Stimulated activated CD4-positive, alpha-beta T cell treated with anti-CD3 and anti-CD28 coated beads, TNF-alpha, amount 100 ng/mL, for 48 hours (primary cell): ENCODE results near the gene VASN.
"Not testable (repeated sequence)": the region's sequence is repeated elsewhere in the genome, so short reads cannot be mapped to it uniquely, and the experiment has no call there.

Experiments used
- DNase-seq, 3 donors: peaks; one replicate each; pipeline ENCODE4 v3.0.0-alpha.2; 2020; ENCODE audit warnings: low read depth in 3 of 3

Gene VASN

GRCh38 chr16:4371357-4372000 is at the start of gene VASN:
Gene VASN (plus strand): TSS chr16:4371848. CDS start chr16:4380878, 9,030 bp downstream.
- peak; percentile 34 to 70 (median 37) for DNase-seq

GRCh38 chr16:4322121-4323052 is 49.3 kb upstream of the VASN start:
- no peak for DNase-seq

GRCh38 chr16:4323071-4323844 is 48.4 kb upstream of the VASN start:
- no peak for DNase-seq

- DNase-seq: no peak
Observed at GRCh38 chr16:4323845-4324488, 47.7 kb upstream of the VASN start.

GRCh38 chr16:4324492-4325252 is 47.0 kb upstream of the VASN start:
- DNase-seq: no peak

- DNase-seq: no peak
Observed at GRCh38 chr16:4325253-4325758, 46.3 kb upstream of the VASN start.

- DNase-seq: no peak
Observed at GRCh38 chr16:4327386-4328045, 44.1 kb upstream of the VASN start.

- DNase-seq: peak in 2 of 3 donors; percentile 39 to 43
Observed at GRCh38 chr16:4328046-4328781, 43.4 kb upstream of the VASN start.

- DNase-seq: no peak
Observed at GRCh38 chr16:4328782-4329775, 42.6 kb upstream of the VASN start.

GRCh38 chr16:4330277-4330874 is 41.3 kb upstream of the VASN start:
- peak; percentile 41 to 76 (median 44) for DNase-seq

GRCh38 chr16:4332083-4332482 is 39.6 kb upstream of the VASN start:
- no peak for DNase-seq

- no peak for DNase-seq
Observed at GRCh38 chr16:4332623-4333307, 38.9 kb upstream of the VASN start.

GRCh38 chr16:4333308-4333638 is 38.4 kb upstream of the VASN start:
- no peak for DNase-seq

- not testable (repeated sequence) for DNase-seq
Observed at GRCh38 chr16:4333714-4334113, 37.9 kb upstream of the VASN start.

GRCh38 chr16:4334724-4335495 is 36.7 kb upstream of the VASN start:
- no peak for DNase-seq

- DNase-seq: no peak
Observed at GRCh38 chr16:4336701-4337539, 34.7 kb upstream of the VASN start.
